ENCODE data around the gene PCED1B.

- no peak for TF ChIP-seq CTCF (IDR thresholded peaks at IDR 0.05; ENCODE audit: insufficient read depth, low read length, poor library complexity, severe bottlenecking)
- TF ChIP-seq EZH2phosphoT487 (conservative IDR thresholded peaks at IDR 0.05; ENCODE audit: low read length) = no peak
These were observed 142.0 kb downstream of the PCED1B start for GRCh38 chr12:47221256-47222023.
